Adrenal gland (tissue), 12 donors: Measurements from ENCODE around the gene UBE2G2. TPM values are rescaled to one million over a fixed set of nuclear protein-coding genes. Genes with fewer than 3 reads are reported as not detected.

Experiments used
- DNase-seq, 7 donors: peaks; one replicate each; pipeline ENCODE4 v3.0.0-alpha.2; 2019 to 2020
- H3K27ac ChIP-seq, 5 donors: fragments of 200-600 bp; sonication (generic) in 4 of 5; 1 replicate in 3 of 5; 2 replicates in 2 of 5; pipeline versions ENCODE4 v1.5.1 to v1.8.0; 2016 to 2020; ENCODE audit warnings: mild to moderate bottlenecking in 1 of 5
- H3K27me3 ChIP-seq: fragments of 200-600 bp; 2 replicates; pipeline ENCODE4 v1.8.0; 2021
- H3K36me3 ChIP-seq, 2 donors: fragments of 200-600 bp; replicated peaks in 1 of 2; 1 replicate in 1 of 2; 2 replicates in 1 of 2; pipeline versions ENCODE4 v1.5.1 to v1.8.0; 2018 to 2022
- H3K4me1 ChIP-seq, 2 donors: fragments of 200-600 bp; replicated peaks in 1 of 2; 1 replicate in 1 of 2; 2 replicates in 1 of 2; pipeline versions ENCODE4 v1.5.1 to v1.8.0; 2018 to 2021
- H3K4me3 ChIP-seq, 4 donors: fragments of 200-600 bp; sonication (generic) in 3 of 4; one replicate each; pipeline ENCODE4 v1.5.1; 2016 to 2018
- H3K9me3 ChIP-seq, 3 donors: fragments of 200-600 bp; sonication (generic) in 1 of 3; replicated peaks in 1 of 3; 1 replicate in 2 of 3; 2 replicates in 1 of 3; pipeline versions ENCODE4 v1.5.1 to v1.8.0; 2016 to 2021
- POLR2A ChIP-seq, 2 donors: fragments of 450-650 bp; IDR thresholded peaks; one replicate each; pipeline ENCODE4 v1.6.1; 2017; ENCODE audit warnings: antibody characterized with exemption in 2 of 2, mild to moderate bottlenecking in 2 of 2, moderate library complexity in 1 of 2
- WGBS, 4 donors: extraction: QIAGEN DNeasy Blood & Tissue Kit in 2 of 4; methylation state at CpG; one replicate each; pipeline versions ENCODE4 v1.1.5 to v1.1.7; 2013 to 2017; 5-methylcytosine and 5-hydroxymethylcytosine counted together
- intact Hi-C, 2 donors: fragments of 100-400 bp; cut with DNase I; formaldehyde crosslinking; loops; one replicate each; pipeline versions ENCODE4 v1.14.1 to v1.15.0; 2022 to 2023
- polyA plus RNA-seq, 3 donors: library from polyadenylated mRNA; stranded (reverse); fragments of 200-250 nt in 2 of 3; fragments of 350-450 nt in 1 of 3; fragmentation: Illumina TruSeq in 1 of 3; extraction: RNeasy Lipid Tissue Mini Kit (QIAGEN cat#74804) in 1 of 3; gene quantifications; one replicate each; pipeline ENCODE4 v1.2.3, GENCODE V29; 2013 to 2014
- total RNA-seq, 9 donors: library from RNA; depleted of rRNA in 4 of 9; stranded (reverse); fragments of >200 nt in 4 of 9; fragments of 120-200 nt in 1 of 9; fragmentation: NEBNext Ultra II Directional in 1 of 9; extraction: Animal tissue kit (Norgen Biotek cat#: 25700) in 1 of 9; gene quantifications; one replicate each; pipeline versions ENCODE4 v1.1.0 to v1.2.4, GENCODE V29; 2013 to 2023
- TF ChIP-seq, protein P1 (sequence below), 6 experiments: fragments of 450-650 bp in 4 of 6; fragments of 200-600 bp in 2 of 6; sonication (generic) in 1 of 6; IDR thresholded peaks; 1 replicate in 5 of 6; 2 replicates in 1 of 6; pipeline versions ENCODE4 v1.5.1 to v1.8.0; 2016 to 2021; ENCODE audit warnings: antibody characterized with exemption in 6 of 6, mild to moderate bottlenecking in 2 of 6, moderate library complexity in 1 of 6
- donor health status: healthy with polysubstance abuse.
- donor health status: Bipolar disorder and iron deficiency.
- donor health status: DM: yes; HTN: yes; CAD: no.
- donor health status: DM: no; HTN: no; CAD: no.
- donor health status: DM: no; HTN: no; CAD: no.
- donor health status: DM: yes; HTN: yes; CAD: no.

UBE2G2 gene
- total and polyA plus RNA-seq, 12 donors, result 44.8 to 99.9 (median 72.6) TPM

DNA sequence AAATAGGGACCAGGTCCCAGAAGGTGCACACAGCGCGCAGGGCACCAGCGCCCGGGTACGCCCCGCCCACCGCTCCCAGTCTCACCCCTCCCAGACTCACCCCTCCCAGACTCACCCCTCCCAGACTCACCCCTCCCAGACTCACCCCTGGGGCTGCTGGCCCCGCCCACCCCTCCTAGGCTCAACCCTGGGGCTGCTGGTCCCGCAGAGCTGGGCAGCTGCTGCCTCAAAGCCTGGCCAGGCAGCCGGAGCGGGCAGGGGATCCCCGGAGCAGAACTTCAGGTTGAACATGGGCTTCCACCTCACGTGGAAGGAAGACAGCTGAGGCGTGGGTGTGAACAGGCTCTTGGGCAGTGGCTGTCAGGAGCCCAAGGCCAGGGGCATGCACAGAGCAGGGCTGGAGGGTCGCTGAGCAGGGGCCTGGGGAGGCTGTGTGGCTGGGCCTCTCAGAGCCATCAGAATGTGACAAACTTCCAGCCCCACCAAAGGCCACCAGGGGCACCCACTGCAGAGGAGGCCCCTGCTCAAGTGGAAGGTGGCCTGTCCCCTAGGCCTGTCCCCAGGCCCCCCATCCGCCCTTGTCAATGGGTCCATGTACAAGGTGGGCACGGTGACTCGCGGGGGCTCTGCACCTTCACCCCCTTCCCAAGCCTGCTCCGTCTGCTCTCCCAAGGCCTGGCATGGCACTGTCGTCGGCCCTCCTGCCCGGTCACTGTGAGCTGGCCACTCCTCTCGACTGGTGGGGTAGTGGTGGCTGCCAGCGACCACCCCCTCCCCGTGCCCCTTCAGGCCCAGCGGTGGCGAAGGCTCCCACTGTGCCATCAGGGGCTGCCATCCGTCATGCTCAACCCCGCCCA lies 36.6 kb upstream of the UBE2G2 start:
- TF ChIP-seq, protein P1, sequence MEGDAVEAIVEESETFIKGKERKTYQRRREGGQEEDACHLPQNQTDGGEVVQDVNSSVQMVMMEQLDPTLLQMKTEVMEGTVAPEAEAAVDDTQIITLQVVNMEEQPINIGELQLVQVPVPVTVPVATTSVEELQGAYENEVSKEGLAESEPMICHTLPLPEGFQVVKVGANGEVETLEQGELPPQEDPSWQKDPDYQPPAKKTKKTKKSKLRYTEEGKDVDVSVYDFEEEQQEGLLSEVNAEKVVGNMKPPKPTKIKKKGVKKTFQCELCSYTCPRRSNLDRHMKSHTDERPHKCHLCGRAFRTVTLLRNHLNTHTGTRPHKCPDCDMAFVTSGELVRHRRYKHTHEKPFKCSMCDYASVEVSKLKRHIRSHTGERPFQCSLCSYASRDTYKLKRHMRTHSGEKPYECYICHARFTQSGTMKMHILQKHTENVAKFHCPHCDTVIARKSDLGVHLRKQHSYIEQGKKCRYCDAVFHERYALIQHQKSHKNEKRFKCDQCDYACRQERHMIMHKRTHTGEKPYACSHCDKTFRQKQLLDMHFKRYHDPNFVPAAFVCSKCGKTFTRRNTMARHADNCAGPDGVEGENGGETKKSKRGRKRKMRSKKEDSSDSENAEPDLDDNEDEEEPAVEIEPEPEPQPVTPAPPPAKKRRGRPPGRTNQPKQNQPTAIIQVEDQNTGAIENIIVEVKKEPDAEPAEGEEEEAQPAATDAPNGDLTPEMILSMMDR (IDR thresholded peaks at IDR 0.05), result no peak
- TF ChIP-seq POLR2A (IDR thresholded peaks at IDR 0.05), result no peak
- Histone ChIP-seq H3K4me1 (peaks cover 4 to 5% of the 10 kb centered on the region in 2 donors), H3K27ac (no peak overlapping the region), H3K27me3 (no peaks in the 10 kb centered on the region), H3K4me3 (no peak overlapping the region), H3K9me3 (no peaks in the 10 kb centered on the region), H3K36me3 (no peaks in the 10 kb centered on the region)
- peak in 1 of 7 donors; percentile 38 for DNase-seq
- intact Hi-C loops, result no loop called here
- 87 to 92% (median 89%) methylated on average over 3 to 30 of the region's 30 CpGs for WGBS, 4 donors

DNA sequence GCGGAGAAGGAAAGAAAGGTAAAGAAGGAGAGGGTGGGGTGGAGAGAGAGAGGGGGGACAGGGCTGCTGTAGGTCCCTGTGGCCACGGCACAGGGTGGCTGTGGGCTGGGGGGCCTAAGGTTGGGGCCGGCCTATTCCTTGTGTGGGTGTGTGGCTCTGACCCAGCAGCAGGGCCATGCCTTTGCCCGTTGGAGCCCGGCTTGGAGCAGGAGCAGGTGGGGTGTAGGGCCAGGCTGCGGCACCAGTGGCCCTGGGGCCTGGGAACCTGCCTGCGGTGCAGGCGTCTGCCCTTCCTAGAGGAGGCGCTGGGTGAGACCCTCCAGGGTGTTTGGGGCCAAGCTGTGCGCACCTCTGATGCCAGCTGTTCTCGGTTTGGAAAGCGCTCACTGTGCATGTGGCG lies 35.9 kb upstream of the UBE2G2 start:
- 86 to 96% (median 91%) methylated on average over 11 to 13 of the region's 13 CpGs for WGBS, 4 donors
- intact Hi-C loops, result no loop called here
- no peaks in the 10 kb centered on the region for H3K36me3 ChIP-seq
- no peak overlapping the region for H3K27ac ChIP-seq
- H3K4me1 ChIP-seq, result peaks cover 4 to 5% of the 10 kb centered on the region in 2 donors
- no peak for TF ChIP-seq POLR2A (IDR thresholded peaks at IDR 0.05)
- TF ChIP-seq, protein P1 (IDR thresholded peaks at IDR 0.05), result no peak
- no peaks in the 10 kb centered on the region for H3K27me3 ChIP-seq
- H3K4me3 ChIP-seq, result no peak overlapping the region
- H3K9me3 ChIP-seq, result no peaks in the 10 kb centered on the region
- DNase-seq, result peak in 1 of 7 donors; percentile 39

DNA sequence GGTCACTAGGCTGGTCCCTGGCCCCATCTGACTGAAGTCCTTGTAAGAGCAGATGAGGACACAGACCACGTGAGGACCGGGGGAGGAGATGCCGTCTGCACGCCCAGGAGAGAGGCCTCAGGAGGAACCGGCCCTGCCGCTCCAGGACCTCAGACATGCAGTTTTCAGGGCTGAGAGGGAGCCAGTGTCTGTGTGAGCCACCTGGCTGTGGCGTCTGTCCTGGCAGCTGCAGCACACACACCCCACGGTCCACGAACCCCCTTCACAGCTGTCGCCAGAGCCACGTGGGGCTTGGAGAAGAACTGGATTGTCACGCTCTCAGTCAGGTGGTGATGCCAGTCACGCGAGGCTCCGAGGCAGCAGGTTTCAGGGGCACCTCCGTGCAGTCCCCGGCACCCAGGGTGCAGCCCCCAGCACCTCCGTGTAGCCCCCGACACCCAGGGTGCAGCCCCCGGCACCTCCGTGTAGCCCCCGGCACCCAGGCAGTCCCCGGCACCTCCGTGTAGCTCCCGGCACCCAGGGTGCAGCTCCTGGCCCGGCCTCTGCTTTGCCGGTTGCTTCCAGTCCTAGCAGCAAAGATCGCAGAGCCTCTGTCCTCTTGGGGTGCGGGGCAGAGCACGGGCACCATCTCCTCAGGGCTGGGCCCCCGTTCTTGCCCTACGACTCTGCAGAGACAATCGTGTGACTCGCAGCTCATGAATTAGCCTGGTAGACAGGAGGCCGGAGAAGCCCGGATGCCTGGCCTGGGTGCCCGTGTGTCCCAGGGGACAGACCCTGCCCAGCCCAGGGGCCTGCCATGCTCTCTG lies 35.2 kb upstream of the UBE2G2 start:
- H3K27ac ChIP-seq, result no peak overlapping the region
- 47 to 70% (median 67%) methylated on average over 9 to 37 of the region's 37 CpGs for WGBS, 4 donors
- H3K4me3 ChIP-seq, result no peak overlapping the region
- intact Hi-C loops, result no loop called here
- H3K36me3 ChIP-seq, result no peaks in the 10 kb centered on the region
- H3K27me3 ChIP-seq, result no peaks in the 10 kb centered on the region
- TF ChIP-seq POLR2A (IDR thresholded peaks at IDR 0.05), result no peak
- TF ChIP-seq, protein P1 (IDR thresholded peaks at IDR 0.05), result no peak
- peaks cover 4 to 5% of the 10 kb centered on the region in 2 donors for H3K4me1 ChIP-seq
- DNase-seq, result peak in 6 of 7 donors; percentile 52 to 82 (median 74)
- no peaks in the 10 kb centered on the region for H3K9me3 ChIP-seq

DNA sequence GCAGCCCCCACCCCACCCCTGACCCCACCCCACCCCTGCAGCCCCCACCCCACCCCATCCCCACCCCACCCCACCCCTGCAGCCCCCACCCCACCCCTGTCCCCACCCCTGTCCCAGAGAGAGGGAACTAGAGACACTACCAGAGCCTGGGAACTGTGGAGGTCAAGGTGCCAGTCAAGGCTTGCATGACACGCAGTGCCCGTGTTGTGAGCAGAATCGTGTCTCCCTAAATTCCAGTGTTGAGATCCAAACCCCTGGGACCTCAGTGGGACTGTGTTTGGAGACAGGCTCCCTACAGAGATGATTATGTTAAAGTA lies 34.7 kb upstream of the UBE2G2 start:
- intact Hi-C loops, result no loop called here
- WGBS, 4 donors, result 27 to 33% (median 29%) methylated on average over 3 of the region's 3 CpGs; no CpG with 5 or more reads in 1 of the 4 donors
- Histone ChIP-seq H3K27ac (no peak overlapping the region), H3K36me3 (no peaks in the 10 kb centered on the region), H3K4me1 (peaks cover 4 to 5% of the 10 kb centered on the region in 2 donors), H3K9me3 (no peaks in the 10 kb centered on the region), H3K4me3 (no peak overlapping the region), H3K27me3 (no peaks in the 10 kb centered on the region)
- no peak for TF ChIP-seq POLR2A (IDR thresholded peaks at IDR 0.05)
- TF ChIP-seq, protein P1 (IDR thresholded peaks at IDR 0.05), result no peak
- no peak for DNase-seq
